ENCODE data around the gene TIMM22.

Gene TIMM22

DNA sequence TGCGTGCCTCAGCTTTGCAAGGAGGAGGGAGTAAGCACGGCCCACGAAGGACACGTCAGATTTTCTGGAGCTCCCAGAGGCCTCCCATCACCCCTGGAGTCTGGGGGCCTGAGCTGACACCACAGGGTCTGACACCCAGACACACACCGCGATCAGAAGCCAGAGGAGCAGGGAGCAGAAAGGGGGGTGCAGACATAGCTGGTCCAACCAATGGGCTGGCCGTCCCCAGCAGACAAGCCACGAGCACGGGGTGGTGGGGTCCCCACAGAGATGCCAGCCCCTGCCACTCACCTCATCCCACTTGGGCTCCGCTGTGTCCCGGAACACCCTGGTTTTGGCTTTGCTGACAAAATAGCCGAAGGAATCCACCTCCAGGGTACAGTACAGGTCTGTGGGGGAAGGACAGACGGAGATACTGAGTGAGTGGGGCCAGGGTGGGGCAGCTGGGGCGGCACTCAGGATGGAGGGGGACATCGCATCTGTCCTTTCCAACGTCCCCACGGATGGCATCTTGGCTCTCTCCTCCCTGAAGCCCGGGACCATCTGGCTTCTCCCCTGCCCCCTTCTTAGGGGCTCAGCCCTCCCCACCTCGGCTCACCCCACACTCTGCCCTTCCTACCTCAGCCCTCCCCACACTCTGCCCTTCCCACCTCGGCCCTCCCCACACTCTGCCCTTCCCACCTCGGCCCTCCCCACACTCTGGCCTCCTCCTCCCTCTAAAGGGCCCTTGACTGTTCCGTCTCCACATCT, 53.5 kb downstream of the TIMM22 start:
- CTCF ChIA-PET: interaction anchor here (0.6 to 1.7 kb wide), 2 partner anchors 8 to 44 kb away, joined by 3 to 8 read pairs; no protein-coding TSS in a partner anchor
- Histone ChIP-seq H3K27ac (ENCODE audit: extremely low read depth, low read depth, low read length) (no peak overlapping the region), H3K36me3 (ENCODE audit: control insufficient read depth in 2 of 2, insufficient read depth in 1 of 2, low read length in 2 of 2) (peaks cover 2 to 55% of the 10 kb centered on the region in 2 experiments; a peak in 2 of 3 replicates), H3K9me3 (ENCODE audit: control insufficient read depth, insufficient read depth, low read depth, low read length) (no peaks in the 10 kb centered on the region), H3K4me1 (ENCODE audit: control insufficient read depth, insufficient read depth, low read length) (no peaks in the 10 kb centered on the region), H3K4me3 (ENCODE audit: low read depth, low read length) (no peak overlapping the region)
- POLR2A ChIA-PET: interaction anchor here (1.1 kb wide), 1 partner anchor 71 kb away, joined by 3 read pairs; the partner anchor contains the start of gene NXN
- TF ChIP-seq EGR2 (tag by site-specific recombination; IDR thresholded peaks at IDR 0.05; ENCODE audit: low read depth) (peak; percentile 50; the same call in 1 of the 2 replicates), ZNF544 (tag by site-specific recombination; IDR thresholded peaks at IDR 0.05) (no peak)

DNA sequence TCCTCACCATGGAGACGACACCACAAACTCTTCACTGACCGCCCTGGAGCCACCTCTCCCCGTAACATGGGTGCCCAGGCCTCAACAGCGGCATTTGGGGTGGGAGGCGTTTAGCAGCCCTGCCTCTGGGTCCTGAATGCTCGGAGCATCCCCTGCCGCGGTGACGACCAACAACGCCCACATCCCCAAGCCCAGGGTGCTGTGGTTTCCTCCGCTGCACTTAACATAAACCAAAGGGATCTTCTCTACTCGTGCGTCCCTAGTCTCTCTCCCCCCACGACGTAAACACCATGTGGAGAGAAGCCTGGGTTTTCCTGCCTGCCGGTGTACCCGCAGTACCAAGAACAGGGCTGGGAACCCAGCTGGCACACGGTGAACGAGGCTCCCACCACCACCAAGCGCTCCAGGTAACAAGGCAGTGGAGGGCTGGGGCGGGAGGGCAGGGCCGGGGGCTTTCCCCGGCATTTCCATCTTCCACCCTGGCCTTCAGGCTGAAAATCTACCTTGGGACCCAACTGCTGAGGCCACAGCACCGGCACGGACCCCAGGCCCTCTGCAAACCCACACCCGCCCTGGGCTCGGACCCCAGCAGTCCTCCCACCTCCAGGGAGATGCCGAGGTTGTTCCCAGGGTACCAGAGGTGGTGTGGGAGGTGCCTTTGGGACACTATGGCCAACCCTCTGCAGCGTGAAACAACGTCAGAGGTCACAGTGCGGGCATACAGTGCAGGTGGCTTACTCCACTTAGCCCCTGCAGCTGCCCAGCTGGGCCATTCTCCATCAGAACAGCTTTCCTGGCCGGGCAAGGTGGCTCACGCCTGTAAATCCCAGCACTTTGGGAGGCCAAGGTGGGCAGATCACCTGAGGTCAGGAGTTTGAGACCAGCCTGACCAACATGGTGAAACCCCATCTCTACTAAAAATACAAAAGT, 54.3 kb downstream of the TIMM22 start:
- Histone ChIP-seq H3K36me3 (ENCODE audit: control insufficient read depth in 2 of 2, insufficient read depth in 1 of 2, low read length in 2 of 2) (peaks cover 5 to 63% of the 10 kb centered on the region in 2 experiments; a peak in 2 of 3 replicates), H3K4me1 (ENCODE audit: control insufficient read depth, insufficient read depth, low read length) (no peaks in the 10 kb centered on the region), H3K9me3 (ENCODE audit: control insufficient read depth, insufficient read depth, low read depth, low read length) (no peaks in the 10 kb centered on the region), H3K4me3 (ENCODE audit: low read depth, low read length) (no peak overlapping the region), H3K27ac (ENCODE audit: extremely low read depth, low read depth, low read length) (no peak overlapping the region)
- TF ChIP-seq ZNF629 (tag by site-specific recombination; IDR thresholded peaks at IDR 0.05) (no peak), ZNF645 (tag by site-specific recombination; IDR thresholded peaks at IDR 0.05) (no peak), ZNF670 (tag by site-specific recombination; IDR thresholded peaks at IDR 0.05; ENCODE audit: low read depth) (no peak), ZNF785 (tag by site-specific recombination; IDR thresholded peaks at IDR 0.05) (no peak), ZNF433 (tag by site-specific recombination; IDR thresholded peaks at IDR 0.05; ENCODE audit: low read depth) (no peak), RBAK (tag by site-specific recombination; IDR thresholded peaks at IDR 0.05) (no peak), KLF10 (tag by site-specific recombination; IDR thresholded peaks at IDR 0.05) (no peak), TRIM28 (IDR thresholded peaks at IDR 0.05; ENCODE audit: borderline replicate concordance, low read length) (no peak), ZFHX2 (tag by site-specific recombination; conservative IDR thresholded peaks at IDR 0.05) (no peak), ZNF280D (tag by site-specific recombination; IDR thresholded peaks at IDR 0.05) (no peak), SP7 (tag by site-specific recombination; IDR thresholded peaks at IDR 0.05) (no peak)
- POLR2A ChIA-PET: no interaction called here
- CTCF ChIA-PET: interaction anchor here (1.3 kb wide), 1 partner anchor 97 kb away, joined by 4 read pairs; no protein-coding TSS in a partner anchor

All from HEK293 (cell line).